CD4-positive, alpha-beta T cell (primary cell): ENCODE measurements around the gene LRP1B. TPM values are rescaled to one million over a fixed set of nuclear protein-coding genes. Genes with fewer than 3 reads are reported as not detected.

ENCODE experiments used
- ATAC-seq: fragments of 200-7000 bp; cut with Tn5 transposase; one replicate; pipeline ENCODE4 v1.10.0; 2022; ENCODE audit warnings: mild to moderate bottlenecking; ENCODE audit not compliant: poor library complexity
- CTCF ChIA-PET: fragments of 350-600 bp; sonication (Branson Sonifier 250); formaldehyde crosslinking; loops from one replicate; lab custom pipeline; 2021; ENCODE audit warnings: antibody characterized with exemption, inconsistent platforms; lab: Charles Lee
- POLR2A ChIA-PET: fragments of 350-600 bp; sonication (Branson Sonifier 250); formaldehyde crosslinking; loops from one replicate; lab custom pipeline; 2021; ENCODE audit warnings: antibody characterized with exemption, inconsistent platforms; lab: Charles Lee
- DNase-seq, 14 experiments: peaks; one replicate each; pipeline ENCODE4 v3.0.0-alpha.2; 2013 to 2020; ENCODE audit warnings: mixed read lengths in 2 of 14
- H3K27ac ChIP-seq, 2 donors: one replicate each; pipeline versions ENCODE4 v1.5.1 to v1.7.0; 2013; ENCODE audit warnings: low read length in 2 of 2, low read depth in 1 of 2, mild to moderate bottlenecking in 1 of 2
- H3K27me3 ChIP-seq, 2 experiments: 1 replicate in 1 of 2; 2 replicates in 1 of 2; pipeline versions ENCODE4 v1.6.1 to v1.7.0; 2013; ENCODE audit warnings: low read length in 2 of 2, control low read depth in 1 of 2, mild to moderate bottlenecking in 1 of 2, moderate library complexity in 1 of 2; ENCODE audit not compliant: insufficient read depth in 2 of 2, control insufficient read depth in 1 of 2
- H3K36me3 ChIP-seq: one replicate; pipeline ENCODE4 v1.6.1; 2013; ENCODE audit warnings: low read length, control low read depth; ENCODE audit not compliant: insufficient read depth
- H3K4me1 ChIP-seq: one replicate; pipeline ENCODE4 v1.6.1; 2013; ENCODE audit warnings: low read length, control low read depth; ENCODE audit not compliant: insufficient read depth
- H3K4me3 ChIP-seq: one replicate; pipeline ENCODE4 v1.5.1; 2013; ENCODE audit warnings: mild to moderate bottlenecking, low read length, moderate library complexity
- H3K9me3 ChIP-seq, 2 experiments: 1 replicate in 1 of 2; 2 replicates in 1 of 2; pipeline versions ENCODE4 v1.6.1 to v1.7.0; 2013; ENCODE audit warnings: low read length in 2 of 2, mild to moderate bottlenecking in 2 of 2, control low read depth in 1 of 2, moderate library complexity in 1 of 2; ENCODE audit not compliant: control insufficient read depth in 1 of 2, insufficient read depth in 1 of 2
- H3K27ac Mint-ChIP-seq: one replicate; pipeline ENCODE4 v1.8.0; 2020; ENCODE audit warnings: mixed read lengths
- H3K27me3 Mint-ChIP-seq: one replicate; pipeline ENCODE4 v1.8.0; 2021; ENCODE audit warnings: mixed read lengths
- H3K36me3 Mint-ChIP-seq: one replicate; pipeline ENCODE4 v1.8.0; 2021; ENCODE audit warnings: low read depth, mixed read lengths
- H3K4me1 Mint-ChIP-seq: one replicate; pipeline ENCODE4 v1.8.0; 2021; ENCODE audit warnings: low read depth, mixed read lengths
- H3K4me3 Mint-ChIP-seq: one replicate; pipeline ENCODE4 v1.8.0; 2020; ENCODE audit warnings: mild to moderate bottlenecking, mixed read lengths
- H3K9me3 Mint-ChIP-seq: one replicate; pipeline ENCODE4 v1.8.0; 2020; ENCODE audit warnings: mixed read lengths
- CTCF ChIP-seq: fragments of 200-600 bp; IDR thresholded peaks from one replicate; pipeline ENCODE4 v1.8.0; 2022; ENCODE audit warnings: antibody characterized with exemption, mild to moderate bottlenecking
- intact Hi-C, 2 experiments: fragments of 100-400 bp; cut with DNase I in 1 of 2; cut with micrococcal nuclease in 1 of 2; formaldehyde crosslinking; loops; one replicate each; pipeline versions ENCODE4 v1.15.1 to v1.9.0; 2023 to 2025; cut with DNase I, micrococcal nuclease
- total RNA-seq, 174 experiments: library from RNA in 2 of 174; stranded (reverse) in 2 of 174; gene quantifications; one replicate each; pipeline ENCODE4 v1.2.3 and lab custom pipeline; 2021 to 2026

LRP1B gene
- total RNA-seq, 2 experiments from 2014 or later = not detected

DNA sequence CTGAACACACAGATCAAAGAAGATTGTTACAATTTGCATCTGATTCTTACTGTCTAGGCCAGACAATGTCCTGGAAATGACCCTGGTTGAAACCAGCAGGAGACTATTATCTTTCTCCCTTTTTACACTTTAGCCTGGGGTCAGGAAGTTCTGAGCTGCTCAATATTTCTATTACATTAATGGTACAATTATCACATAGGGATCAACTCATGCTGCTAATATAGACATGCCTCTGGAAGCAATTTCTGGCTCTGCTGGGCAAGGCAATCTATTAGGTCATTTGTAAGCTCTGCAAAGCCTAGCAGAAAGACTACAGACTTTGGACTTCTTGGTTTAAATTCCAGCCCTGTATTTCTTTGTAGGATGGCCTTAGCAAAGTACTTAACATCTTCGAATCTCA, 205.3 kb downstream of the LRP1B start:
- Histone ChIP-seq H3K36me3 (no peaks in the 10 kb centered on the region), H3K27ac (no peak overlapping the region), H3K4me1 (no peaks in the 10 kb centered on the region), H3K4me3 (no peak overlapping the region), H3K27me3 (no peaks in the 10 kb centered on the region), H3K9me3 (peaks cover 0 to 5% of the 10 kb centered on the region in 2 experiments)
- Mint-ChIP-seq H3K27ac (no peak overlapping the region), H3K4me1 (no peaks in the 10 kb centered on the region), H3K36me3 (no peaks in the 10 kb centered on the region), H3K27me3 (no peaks in the 10 kb centered on the region), H3K4me3 (no peak overlapping the region), H3K9me3 (peaks cover 11% of the 10 kb centered on the region)
- POLR2A ChIA-PET = no interaction called here
- CTCF ChIA-PET = no interaction called here
- ATAC-seq (no peak), DNase-seq (no peak)
- intact Hi-C loops = no loop called here
- TF ChIP-seq CTCF = no peak

DNA sequence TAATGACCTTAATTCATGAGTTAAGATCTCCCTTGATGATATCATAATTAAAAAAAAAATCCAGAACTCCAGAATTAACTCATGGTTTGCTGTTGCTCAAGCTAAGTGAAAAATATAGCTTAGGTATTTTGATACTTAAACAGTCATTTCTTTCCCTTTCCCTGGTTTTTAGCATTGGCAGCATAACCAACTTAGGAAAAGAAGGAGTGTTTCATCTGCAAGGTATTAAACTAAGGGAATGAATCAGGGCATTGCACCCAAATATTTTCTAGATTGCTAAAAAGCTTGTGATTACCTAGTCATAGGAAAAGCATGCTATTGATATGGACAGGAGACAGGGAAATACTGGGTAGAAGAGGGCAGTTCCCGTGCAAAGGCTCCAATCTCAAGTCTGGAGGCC, 207.2 kb downstream of the LRP1B start:
- DNase-seq = no peak
- Histone ChIP-seq H3K36me3 (no peaks in the 10 kb centered on the region), H3K27me3 (no peaks in the 10 kb centered on the region), H3K27ac (no peak overlapping the region), H3K9me3 (peaks cover 0 to 5% of the 10 kb centered on the region in 2 experiments), H3K4me3 (no peak overlapping the region), H3K4me1 (no peaks in the 10 kb centered on the region)
- Mint-ChIP-seq H3K36me3 (no peaks in the 10 kb centered on the region), H3K4me1 (no peaks in the 10 kb centered on the region), H3K4me3 (no peak overlapping the region), H3K9me3 (peaks cover 11% of the 10 kb centered on the region), H3K27ac (no peak overlapping the region), H3K27me3 (no peaks in the 10 kb centered on the region)
- TF ChIP-seq CTCF = no peak
- POLR2A ChIA-PET = no interaction called here
- ATAC-seq = no peak
- CTCF ChIA-PET = no interaction called here
- intact Hi-C loops = no loop called here

DNA sequence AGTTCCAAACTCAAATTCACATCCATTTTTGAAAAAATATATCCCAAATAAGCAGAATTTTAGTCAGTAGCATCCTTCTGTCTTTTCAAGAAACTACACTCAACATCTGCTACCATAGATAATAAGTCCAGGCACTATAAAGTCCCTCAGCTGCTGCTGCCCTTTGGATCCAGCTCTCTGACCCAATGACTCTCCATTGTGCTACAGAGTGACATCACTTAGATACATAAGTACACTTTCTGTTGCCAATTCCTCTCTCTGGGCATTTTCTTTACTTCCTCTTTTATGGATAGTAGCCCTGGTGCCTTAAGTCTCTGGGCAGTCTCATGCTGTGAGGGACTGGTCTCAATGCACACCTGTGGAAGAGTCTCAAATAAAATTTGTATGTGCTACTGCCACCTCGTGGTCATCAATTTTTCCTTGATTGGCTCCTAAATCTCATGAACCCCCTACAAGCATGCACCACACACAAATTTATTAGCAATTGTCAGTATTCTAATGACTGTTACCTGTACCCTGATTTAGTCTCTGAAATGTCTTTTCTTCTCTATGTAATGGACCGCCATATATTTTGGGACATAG, 219.2 kb downstream of the LRP1B start:
- Mint-ChIP-seq H3K27me3 (no peaks in the 10 kb centered on the region), H3K27ac (no peak overlapping the region), H3K9me3 (peaks cover 13% of the 10 kb centered on the region), H3K4me1 (no peaks in the 10 kb centered on the region), H3K36me3 (no peaks in the 10 kb centered on the region), H3K4me3 (no peak overlapping the region)
- intact Hi-C loops = no loop called here
- H3K9me3 ChIP-seq = peaks cover 3 to 5% of the 10 kb centered on the region in 2 experiments
- no peaks in the 10 kb centered on the region for H3K4me1 ChIP-seq
- DNase-seq (no peak), ATAC-seq (no peak)
- no peaks in the 10 kb centered on the region for H3K36me3 ChIP-seq
- no peaks in the 10 kb centered on the region for H3K27me3 ChIP-seq
- ChIA-PET POLR2A (no interaction called here), CTCF (no interaction called here)
- no peak for TF ChIP-seq CTCF
- no peak overlapping the region for H3K4me3 ChIP-seq
- no peak overlapping the region for H3K27ac ChIP-seq
